Mesothelial cell of epicardium (in vitro differentiated cells): ENCODE measurements around the gene LTF. TPM values are rescaled to one million over a fixed set of nuclear protein-coding genes. Genes with fewer than 3 reads are reported as not detected.

ENCODE experiments used
- DNase-seq, 2 experiments: peaks; one replicate each; pipeline ENCODE4 v3.0.0; 2021; ENCODE audit warnings: low spot score in 2 of 2; ENCODE audit not compliant: unreplicated experiment in 2 of 2
- H3K27ac Mint-ChIP-seq: 2 replicates; pipeline ENCODE4 v1.8.0; 2021; ENCODE audit warnings: mixed read lengths
- H3K27me3 Mint-ChIP-seq: 2 replicates; pipeline ENCODE4 v1.8.0; 2021; ENCODE audit warnings: low read depth, mixed read lengths
- H3K36me3 Mint-ChIP-seq: 2 replicates; pipeline ENCODE4 v1.8.0; 2021; ENCODE audit warnings: mixed read lengths
- H3K4me1 Mint-ChIP-seq: 2 replicates; pipeline ENCODE4 v1.8.0; 2021; ENCODE audit warnings: mixed read lengths
- H3K4me3 Mint-ChIP-seq: 2 replicates; pipeline ENCODE4 v1.8.0; 2021; ENCODE audit warnings: mild to moderate bottlenecking, moderate library complexity, mixed read lengths
- H3K9me3 Mint-ChIP-seq: 2 replicates; pipeline ENCODE4 v1.8.0; 2021; ENCODE audit warnings: mixed read lengths
- total RNA-seq: library from RNA; stranded (reverse); gene quantifications from 3 replicates; pipeline ENCODE4 v1.2.1, GENCODE V29; 2021
- TF ChIP-seq, protein P1 (sequence below): fragments of 200-600 bp; sonication (generic); IDR thresholded peaks from one replicate; pipeline ENCODE4 v1.5.0; 2021; ENCODE audit warnings: antibody characterized with exemption; ENCODE audit not compliant: unreplicated experiment

LTF gene
- total RNA-seq, 1 donor from 2014 or later = not detected

DNA sequence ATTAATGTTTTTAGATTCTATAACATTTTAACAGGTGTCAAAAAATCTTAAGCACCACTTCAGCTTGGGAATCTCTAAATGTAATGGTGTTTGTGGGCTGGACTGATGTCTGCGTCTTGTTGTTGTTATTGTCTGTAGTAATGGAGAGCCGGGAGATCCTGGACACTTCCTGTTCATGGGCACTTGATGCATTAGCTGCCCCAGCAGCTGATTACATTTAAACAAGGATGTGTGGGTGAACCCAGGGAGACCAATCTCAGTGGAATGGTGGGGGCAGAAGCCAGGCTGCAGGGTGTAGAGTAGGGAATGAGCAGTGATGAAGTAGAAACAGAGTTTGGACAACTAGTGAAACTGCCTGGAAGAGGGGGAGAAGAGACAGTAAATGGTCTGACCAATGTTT lies 65.6 kb downstream of the LTF start:
- peaks cover 5% of the 10 kb centered on the region for H3K9me3 Mint-ChIP-seq
- peaks cover 3% of the 10 kb centered on the region for H3K4me1 Mint-ChIP-seq
- H3K4me3 Mint-ChIP-seq = no peak overlapping the region
- no peak overlapping the region for H3K27ac Mint-ChIP-seq
- TF ChIP-seq, protein P1, sequence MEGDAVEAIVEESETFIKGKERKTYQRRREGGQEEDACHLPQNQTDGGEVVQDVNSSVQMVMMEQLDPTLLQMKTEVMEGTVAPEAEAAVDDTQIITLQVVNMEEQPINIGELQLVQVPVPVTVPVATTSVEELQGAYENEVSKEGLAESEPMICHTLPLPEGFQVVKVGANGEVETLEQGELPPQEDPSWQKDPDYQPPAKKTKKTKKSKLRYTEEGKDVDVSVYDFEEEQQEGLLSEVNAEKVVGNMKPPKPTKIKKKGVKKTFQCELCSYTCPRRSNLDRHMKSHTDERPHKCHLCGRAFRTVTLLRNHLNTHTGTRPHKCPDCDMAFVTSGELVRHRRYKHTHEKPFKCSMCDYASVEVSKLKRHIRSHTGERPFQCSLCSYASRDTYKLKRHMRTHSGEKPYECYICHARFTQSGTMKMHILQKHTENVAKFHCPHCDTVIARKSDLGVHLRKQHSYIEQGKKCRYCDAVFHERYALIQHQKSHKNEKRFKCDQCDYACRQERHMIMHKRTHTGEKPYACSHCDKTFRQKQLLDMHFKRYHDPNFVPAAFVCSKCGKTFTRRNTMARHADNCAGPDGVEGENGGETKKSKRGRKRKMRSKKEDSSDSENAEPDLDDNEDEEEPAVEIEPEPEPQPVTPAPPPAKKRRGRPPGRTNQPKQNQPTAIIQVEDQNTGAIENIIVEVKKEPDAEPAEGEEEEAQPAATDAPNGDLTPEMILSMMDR = no peak
- no peak for DNase-seq
- no peaks in the 10 kb centered on the region for H3K36me3 Mint-ChIP-seq
- H3K27me3 Mint-ChIP-seq = peaks cover 47% of the 10 kb centered on the region

DNA sequence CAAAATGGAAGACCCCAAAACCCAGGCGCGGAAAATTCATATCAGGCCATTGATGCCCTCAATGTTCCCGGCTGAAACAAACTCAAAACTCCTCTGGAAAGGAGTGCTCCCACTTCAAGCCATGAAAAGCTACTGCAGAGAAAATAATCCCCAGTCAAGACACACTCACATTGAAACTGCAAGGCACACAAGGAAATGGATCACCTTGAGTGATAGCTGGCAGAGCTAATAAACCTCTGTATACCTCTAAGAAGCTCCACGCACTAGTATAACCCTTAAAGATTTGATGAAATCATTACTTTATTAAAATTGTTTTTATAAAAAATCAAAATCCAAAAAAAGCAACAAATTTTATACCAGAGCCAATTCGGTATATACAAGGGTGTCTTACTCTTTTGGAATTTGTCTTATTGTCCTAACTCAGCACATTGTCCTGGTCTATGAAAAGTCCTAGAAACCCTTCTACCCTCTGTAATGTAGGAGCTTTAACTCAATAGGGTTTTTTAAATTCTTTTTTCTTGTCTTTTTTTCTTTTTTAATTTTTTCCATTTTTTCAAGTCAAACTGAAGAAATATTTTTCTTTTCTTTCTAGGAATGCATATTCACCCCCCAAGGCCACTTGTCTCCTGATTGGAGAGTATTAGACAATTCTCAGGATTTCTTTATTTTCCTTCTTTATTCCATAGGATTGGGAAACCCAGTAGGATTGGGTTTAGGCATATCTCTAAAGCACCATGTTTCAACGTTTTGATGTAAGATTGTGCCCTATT lies 66.3 kb downstream of the LTF start:
- no peaks in the 10 kb centered on the region for H3K36me3 Mint-ChIP-seq
- H3K4me3 Mint-ChIP-seq = no peak overlapping the region
- no peak overlapping the region for H3K27ac Mint-ChIP-seq
- DNase-seq = no peak
- H3K9me3 Mint-ChIP-seq = peaks cover 5% of the 10 kb centered on the region
- H3K4me1 Mint-ChIP-seq = peaks cover 3% of the 10 kb centered on the region
- H3K27me3 Mint-ChIP-seq = peaks cover 44% of the 10 kb centered on the region
- TF ChIP-seq, protein P1 = no peak

DNA sequence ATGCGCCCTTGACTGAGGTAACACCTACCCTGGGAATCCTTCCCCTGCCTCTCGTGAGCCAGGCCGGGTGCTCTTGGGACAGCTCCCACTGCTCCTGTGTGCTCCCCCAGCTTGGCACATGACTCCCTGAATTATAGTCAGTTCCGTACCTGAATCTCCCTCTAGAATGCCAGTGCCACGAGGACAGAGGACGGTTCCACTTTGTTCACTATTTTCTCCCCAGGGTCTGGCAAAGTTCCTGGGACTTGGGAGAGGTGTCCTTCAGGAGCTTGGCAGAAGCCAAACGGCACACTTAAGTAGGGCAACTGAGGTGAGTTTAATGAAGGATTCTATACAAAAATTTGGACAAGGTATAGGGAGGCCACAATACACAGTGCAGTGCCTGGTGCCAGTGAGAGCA lies 67.6 kb downstream of the LTF start:
- TF ChIP-seq, protein P1 = no peak
- no peak for DNase-seq
- H3K27me3 Mint-ChIP-seq = peaks cover 46% of the 10 kb centered on the region
- H3K4me3 Mint-ChIP-seq = no peak overlapping the region
- H3K4me1 Mint-ChIP-seq = peaks cover 3% of the 10 kb centered on the region
- no peaks in the 10 kb centered on the region for H3K36me3 Mint-ChIP-seq
- H3K9me3 Mint-ChIP-seq = no peaks in the 10 kb centered on the region
- no peak overlapping the region for H3K27ac Mint-ChIP-seq

DNA sequence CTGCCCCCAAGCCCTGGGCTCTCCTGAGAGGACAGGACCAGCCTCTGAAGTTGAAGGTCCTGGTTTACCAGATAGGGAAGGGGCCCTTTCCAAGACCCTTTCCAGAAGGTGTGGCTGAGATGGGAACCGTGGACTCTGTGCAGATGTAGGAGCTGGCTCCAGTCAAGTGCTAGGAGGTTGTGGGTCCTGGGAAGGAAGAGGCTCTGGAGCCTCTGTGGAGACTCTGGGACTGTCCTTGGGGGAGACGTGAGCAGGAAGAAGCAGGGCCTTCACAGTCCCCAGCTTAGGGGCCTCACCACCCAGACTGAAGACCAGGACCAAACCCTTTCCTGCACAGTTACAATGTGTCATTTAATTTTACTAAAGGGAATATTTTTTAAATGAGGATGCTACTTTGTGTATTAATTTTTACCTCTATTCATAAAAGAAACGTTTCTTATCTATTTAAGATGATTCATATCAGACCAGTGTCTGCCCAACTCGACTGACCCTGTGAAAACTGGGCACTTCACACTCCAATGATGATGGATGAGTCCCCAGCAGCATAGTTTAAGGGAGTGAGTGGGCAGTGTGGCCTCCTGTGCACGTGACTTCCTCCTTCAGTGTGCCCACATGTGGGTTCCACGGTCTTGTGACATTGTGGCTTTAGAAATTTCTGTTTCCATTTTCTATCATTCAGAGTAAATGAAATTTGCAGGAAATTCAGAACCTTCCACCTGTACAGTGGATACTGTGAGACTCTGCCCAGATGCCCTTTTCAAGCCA lies 68.8 kb downstream of the LTF start:
- no peak overlapping the region for H3K4me3 Mint-ChIP-seq
- no peaks in the 10 kb centered on the region for H3K36me3 Mint-ChIP-seq
- TF ChIP-seq, protein P1 = no peak

DNA sequence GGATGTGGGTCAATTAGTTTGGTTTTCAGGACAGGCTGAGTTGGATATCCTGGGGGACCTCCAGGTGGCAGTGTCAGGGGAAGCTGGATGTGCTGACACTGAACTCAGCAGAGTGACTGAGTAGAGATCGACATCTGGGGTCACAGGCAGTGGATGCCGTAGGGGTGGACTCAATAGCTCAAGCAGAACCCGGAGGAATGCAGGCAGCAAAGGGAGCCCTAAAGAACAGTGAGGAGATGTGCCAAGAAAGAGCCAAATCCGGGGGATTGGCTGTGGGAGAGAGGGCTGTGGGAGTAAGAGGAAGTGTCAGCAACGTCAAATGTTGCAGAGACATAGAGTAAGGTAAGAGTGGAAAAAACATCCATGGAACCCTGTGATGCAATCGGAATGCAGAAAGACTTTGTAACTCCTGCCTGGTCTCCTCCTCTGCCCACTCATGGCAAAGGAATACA lies 69.5 kb downstream of the LTF start:
- Mint-ChIP-seq H3K36me3 (no peaks in the 10 kb centered on the region), H3K9me3 (no peaks in the 10 kb centered on the region), H3K4me1 (peaks cover 3% of the 10 kb centered on the region), H3K4me3 (no peak overlapping the region), H3K27ac (no peak overlapping the region), H3K27me3 (peaks cover 43% of the 10 kb centered on the region)
- DNase-seq = no peak
- TF ChIP-seq, protein P1 = no peak

More for the DNA sequence above, 68.8 kb downstream of the LTF start:
- Mint-ChIP-seq H3K27ac (no peak overlapping the region), H3K9me3 (no peaks in the 10 kb centered on the region), H3K27me3 (peaks cover 43% of the 10 kb centered on the region), H3K4me1 (peaks cover 3% of the 10 kb centered on the region)
- DNase-seq = no peak
